Mesenchymal stem cell (in vitro differentiated cells and primary cell): Measurements from ENCODE around the gene ERFL.

ENCODE experiments used
- DNase-seq: peaks from one replicate; pipeline ENCODE4 v3.0.0-alpha.2; 2013
- H2AFZ ChIP-seq: one replicate; pipeline ENCODE4 v1.6.1; 2013; ENCODE audit warnings: low read depth, mild to moderate bottlenecking, control low read depth, inconsistent platforms, low read length, moderate library complexity
- H2AK5ac ChIP-seq: 2 replicates; pipeline ENCODE4 v1.6.1; 2013; ENCODE audit warnings: low read length, moderate library complexity, mild to moderate bottlenecking, inconsistent platforms; ENCODE audit not compliant: severe bottlenecking
- H2BK120ac ChIP-seq: one replicate; pipeline ENCODE4 v1.6.1; 2013; ENCODE audit warnings: low read depth, mild to moderate bottlenecking, inconsistent platforms, low read length, moderate library complexity
- H2BK12ac ChIP-seq, 2 experiments: one replicate each; pipeline ENCODE4 v1.6.1; 2013; ENCODE audit warnings: inconsistent platforms in 2 of 2, low read length in 2 of 2, mild to moderate bottlenecking in 2 of 2, moderate library complexity in 2 of 2, control low read depth in 1 of 2
- H2BK15ac ChIP-seq: one replicate; pipeline ENCODE4 v1.6.1; 2013; ENCODE audit warnings: mild to moderate bottlenecking, low read depth, inconsistent platforms; ENCODE audit not compliant: poor library complexity, severe bottlenecking
- H2BK5ac ChIP-seq: 2 replicates; pipeline ENCODE4 v1.6.1; 2013; ENCODE audit warnings: low read depth, mild to moderate bottlenecking, low read length, control low read depth, inconsistent platforms; ENCODE audit not compliant: poor library complexity, severe bottlenecking
- H3K14ac ChIP-seq, 2 experiments: one replicate each; pipeline ENCODE4 v1.6.1; 2013; ENCODE audit warnings: inconsistent platforms in 2 of 2, low read length in 2 of 2, control low read depth in 1 of 2, mild to moderate bottlenecking in 1 of 2, moderate library complexity in 1 of 2
- H3K18ac ChIP-seq, 2 experiments: one replicate each; pipeline ENCODE4 v1.6.1; 2013; ENCODE audit warnings: inconsistent platforms in 2 of 2, low read length in 2 of 2, control low read depth in 1 of 2, low read depth in 1 of 2, mild to moderate bottlenecking in 1 of 2
- H3K23ac ChIP-seq, 2 experiments: one replicate each; pipeline ENCODE4 v1.6.1; 2013; ENCODE audit warnings: inconsistent platforms in 2 of 2, low read length in 2 of 2, mild to moderate bottlenecking in 2 of 2, moderate library complexity in 2 of 2, control low read depth in 1 of 2
- H3K27ac ChIP-seq: 2 replicates; pipeline ENCODE4 v1.5.1; 2013; ENCODE audit warnings: mild to moderate bottlenecking, moderate library complexity, low read length, control low read depth, inconsistent platforms; ENCODE audit not compliant: poor library complexity, severe bottlenecking
- H3K27me3 ChIP-seq, 2 experiments: 2 replicates each; pipeline versions ENCODE4 v1.6.1 to v1.7.0; 2013; ENCODE audit warnings: low read length in 2 of 2, mild to moderate bottlenecking in 2 of 2, moderate library complexity in 2 of 2, control low read depth in 1 of 2, inconsistent platforms in 1 of 2; ENCODE audit not compliant: control insufficient read depth in 1 of 2, insufficient read depth in 1 of 2
- H3K36me3 ChIP-seq, 2 experiments: 2 replicates each; pipeline versions ENCODE4 v1.6.1 to v1.7.0; 2013; ENCODE audit warnings: low read length in 2 of 2, control low read depth in 1 of 2, inconsistent platforms in 1 of 2, low read depth in 1 of 2, mild to moderate bottlenecking in 1 of 2; ENCODE audit not compliant: insufficient read depth in 2 of 2, control insufficient read depth in 1 of 2
- H3K4ac ChIP-seq, 2 experiments: one replicate each; pipeline ENCODE4 v1.6.1; 2013; ENCODE audit warnings: inconsistent platforms in 2 of 2, low read length in 2 of 2, mild to moderate bottlenecking in 2 of 2, moderate library complexity in 2 of 2, control low read depth in 1 of 2, low read depth in 1 of 2
- H3K4me1 ChIP-seq: 2 replicates; pipeline ENCODE4 v1.6.1; 2013; ENCODE audit warnings: low read depth, low read length, control low read depth; ENCODE audit not compliant: control insufficient read depth, insufficient read depth
- H3K4me2 ChIP-seq: 2 replicates; pipeline ENCODE4 v1.6.1; 2013; ENCODE audit warnings: low read length, mild to moderate bottlenecking, inconsistent platforms; ENCODE audit not compliant: poor library complexity, severe bottlenecking
- H3K4me3 ChIP-seq, 2 experiments: 2 replicates each; pipeline versions ENCODE4 v1.5.1 to v1.7.0; 2013; ENCODE audit warnings: low read length in 2 of 2, mild to moderate bottlenecking in 2 of 2, control low read depth in 1 of 2, low read depth in 1 of 2; ENCODE audit not compliant: insufficient read depth in 1 of 2
- H3K79me1 ChIP-seq: replicated peaks from 2 replicates; pipeline ENCODE4 v1.6.1; 2013; ENCODE audit warnings: mild to moderate bottlenecking, control low read depth, low read length, inconsistent platforms; ENCODE audit not compliant: poor library complexity, severe bottlenecking
- H3K9ac ChIP-seq: 2 replicates; pipeline ENCODE4 v1.7.0; 2013; ENCODE audit warnings: mild to moderate bottlenecking, low read length, moderate library complexity
- H3K9me3 ChIP-seq: 2 replicates; pipeline ENCODE4 v1.7.0; 2013; ENCODE audit warnings: mild to moderate bottlenecking, low read length; ENCODE audit not compliant: control insufficient read depth
- H4K8ac ChIP-seq: one replicate; pipeline ENCODE4 v1.6.1; 2013; ENCODE audit warnings: inconsistent platforms, mild to moderate bottlenecking, low read length, moderate library complexity
- H4K91ac ChIP-seq: one replicate; pipeline ENCODE4 v1.6.1; 2013; ENCODE audit warnings: mild to moderate bottlenecking, low read length, inconsistent platforms
- whole genome bisulfite sequencing: methylation state at CpG from one replicate; pipeline ENCODE4 v1.1.7; 2013; ENCODE audit warnings: mixed read lengths; 5-methylcytosine and 5-hydroxymethylcytosine counted together

The ERFL gene

GRCh38 chr19:41861846-41862245 is 66.4 kb downstream of the ERFL start:
- Histone ChIP-seq H3K14ac (no peak overlapping the region), H2BK5ac (no peak overlapping the region), H3K27me3 (no peaks in the 10 kb centered on the region), H2AFZ (no peak overlapping the region), H3K79me1 (no peaks in the 10 kb centered on the region), H4K91ac (no peak overlapping the region), H2BK15ac (no peak overlapping the region), H2BK120ac (no peak overlapping the region), H3K4me2 (peak overlapping the region; percentile 46), H3K4ac (no peak overlapping the region), H3K27ac (no peak overlapping the region), H3K23ac (peak overlapping the region in 1 of 2 experiments; percentile 20), H2BK12ac (no peak overlapping the region), H2AK5ac (no peak overlapping the region), H3K36me3 (peaks cover 54 to 55% of the 10 kb centered on the region in 2 experiments), H3K9me3 (no peaks in the 10 kb centered on the region), H3K9ac (peak overlapping the region; percentile 100), H3K4me3 (peak overlapping the region in 1 of 2 experiments; percentile 100), H3K18ac (no peak overlapping the region), H4K8ac (no peak overlapping the region), H3K4me1 (peaks cover 29% of the 10 kb centered on the region)
- DNase-seq: no peak
- WGBS: 92% methylated on average over 7 of the region's 9 CpGs

- peak overlapping the region; percentile 92 for H2AK5ac ChIP-seq
- DNase-seq: no peak
- H3K18ac ChIP-seq: peak overlapping the region in 1 of 2 experiments; percentile 38
- H3K36me3 ChIP-seq: peaks cover 49 to 51% of the 10 kb centered on the region in 2 experiments
- no peak overlapping the region for H2BK15ac ChIP-seq
- no peaks in the 10 kb centered on the region for H3K79me1 ChIP-seq
- peak overlapping the region; percentile 98 for H2BK5ac ChIP-seq
- H3K23ac ChIP-seq: peak overlapping the region; percentile 34 to 56
- WGBS: 51% methylated on average over 9 of the region's 9 CpGs
- no peaks in the 10 kb centered on the region for H3K27me3 ChIP-seq
- H3K27ac ChIP-seq: peak overlapping the region; percentile 82
- H2BK120ac ChIP-seq: no peak overlapping the region
- H2AFZ ChIP-seq: no peak overlapping the region
- H3K4me3 ChIP-seq: peak overlapping the region; percentile 87 to 100
- H3K9me3 ChIP-seq: no peaks in the 10 kb centered on the region
- peak overlapping the region; percentile 46 for H3K4me2 ChIP-seq
- H3K4ac ChIP-seq: peak overlapping the region; percentile 93 to 96
- H3K4me1 ChIP-seq: peaks cover 25% of the 10 kb centered on the region
- H4K8ac ChIP-seq: peak overlapping the region; percentile 90
- H4K91ac ChIP-seq: peak overlapping the region; percentile 90
- peak overlapping the region; percentile 100 for H3K9ac ChIP-seq
- H2BK12ac ChIP-seq: no peak overlapping the region
- no peak overlapping the region for H3K14ac ChIP-seq
Measured at GRCh38 chr19:41861116-41861768, 67.0 kb downstream of the ERFL start.

- Histone ChIP-seq H4K91ac (peak overlapping the region; percentile 90), H3K36me3 (peaks cover 45 to 48% of the 10 kb centered on the region in 2 experiments), H3K9ac (peak overlapping the region; percentile 100), H3K23ac (peak overlapping the region in 1 of 2 experiments; percentile 90), H3K79me1 (no peaks in the 10 kb centered on the region), H2BK5ac (peak overlapping the region; percentile 98), H2BK15ac (peak overlapping the region; percentile 44), H2BK12ac (no peak overlapping the region), H3K27me3 (no peaks in the 10 kb centered on the region), H3K4me3 (peak overlapping the region; percentile 87 to 100), H3K14ac (peak overlapping the region; percentile 89 to 93), H2AK5ac (peak overlapping the region; percentile 92), H3K9me3 (no peaks in the 10 kb centered on the region), H2AFZ (no peak overlapping the region), H3K4me1 (peaks cover 22% of the 10 kb centered on the region), H3K4ac (peak overlapping the region; percentile 93 to 96), H4K8ac (peak overlapping the region; percentile 90), H3K18ac (peak overlapping the region; percentile 84 to 85), H3K4me2 (peak overlapping the region; percentile 46), H3K27ac (peak overlapping the region; percentile 82), H2BK120ac (peak overlapping the region; percentile 88)
- peak; percentile 5 for DNase-seq
- WGBS: 2% methylated on average over 45 of the region's 45 CpGs
Measured at GRCh38 chr19:41860419-41861115, 67.7 kb downstream of the ERFL start.
